ENCODE data around the gene FLOT1. TPM values are rescaled to one million over a fixed set of nuclear protein-coding genes. Genes with fewer than 3 reads are reported as not detected.

The FLOT1 gene
- total and polyA plus RNA-seq, 2 of the 13 experiments (the other 11 are each of a cell fraction or from before 2014, with no cell fraction given), result 82.3 to 130 TPM

DNA sequence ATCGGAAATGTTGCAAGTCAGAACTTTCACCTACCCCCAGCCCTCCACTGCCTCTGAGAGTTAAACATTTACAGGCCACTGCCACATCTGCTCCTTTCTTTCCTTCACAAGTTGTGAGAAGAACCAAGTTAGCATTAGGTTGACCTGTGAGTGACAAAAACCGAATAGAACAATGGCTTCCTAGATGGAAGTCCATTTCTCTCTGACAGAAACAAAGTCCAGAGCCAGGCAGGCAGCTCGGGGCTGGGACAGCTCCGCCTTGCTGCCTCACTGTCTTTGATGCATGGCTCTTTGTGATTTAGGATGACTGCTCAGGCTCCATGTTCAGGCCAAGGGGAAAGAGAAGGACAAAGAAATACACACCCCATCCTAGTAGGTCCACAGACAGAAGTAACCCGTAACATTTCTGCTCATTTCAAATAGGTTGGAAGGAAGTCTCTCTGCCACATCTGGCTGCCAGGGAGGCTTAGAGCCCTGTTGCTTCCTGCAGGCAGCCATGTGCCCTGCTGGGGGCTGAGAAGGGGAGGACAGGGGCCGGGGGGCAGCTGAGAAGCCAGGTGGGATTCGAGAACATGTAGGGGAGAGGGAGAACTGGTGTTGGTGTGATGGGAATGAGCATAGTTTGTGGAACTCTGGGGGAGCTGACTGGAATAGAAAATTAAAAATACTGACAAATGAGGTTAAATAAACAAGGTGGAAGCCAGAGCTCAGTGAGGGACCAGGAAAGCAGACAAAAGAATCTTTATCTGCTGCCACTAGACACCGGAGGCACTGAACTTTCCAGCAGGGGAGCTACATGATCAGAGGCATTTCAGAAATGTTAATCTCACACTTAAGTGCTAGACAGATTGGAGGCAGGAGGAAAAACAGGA is 21.4 kb upstream of the FLOT1 start (continued):
- TF ChIP-seq ZNF512B (CRISPR knock-in tag; IDR thresholded peaks at IDR 0.05; ENCODE audit: borderline replicate concordance) (no peak), CEBPZ (IDR thresholded peaks at IDR 0.05; ENCODE audit: low read length) (no peak), ZNF562 (CRISPR knock-in tag; IDR thresholded peaks at IDR 0.05; ENCODE audit: borderline replicate concordance) (no peak), PHF21A (CRISPR knock-in tag; IDR thresholded peaks at IDR 0.05) (peak; percentile 88), ZSCAN20 (CRISPR knock-in tag; IDR thresholded peaks at IDR 0.05; ENCODE audit: borderline replicate concordance) (no peak), HIVEP1 (CRISPR knock-in tag; IDR thresholded peaks at IDR 0.05) (0 out of 2 replicates have a peak, but pooled peaks have one; percentile 62), ZNF672 (CRISPR knock-in tag; IDR thresholded peaks at IDR 0.05) (no peak), THAP11 (CRISPR knock-in tag; IDR thresholded peaks at IDR 0.05) (peak; percentile 76), ZSCAN22 (CRISPR knock-in tag; IDR thresholded peaks at IDR 0.05) (no peak), STAT5B (CRISPR knock-in tag; IDR thresholded peaks at IDR 0.05) (no peak), CCDC6 (CRISPR knock-in tag; IDR thresholded peaks at IDR 0.05) (0 out of 2 replicates have a peak, but pooled peaks have one; percentile 41), ZMYM3 (CRISPR knock-in tag; IDR thresholded peaks at IDR 0.05) (peak; percentile 31; the same call in 1 of the 2 replicates), SMAD1 (CRISPR knock-in tag; IDR thresholded peaks at IDR 0.05; ENCODE audit: borderline replicate concordance, low read depth) (0 out of 2 replicates have a peak, but pooled peaks have one; percentile 66), NR2F1 (CRISPR knock-in tag; IDR thresholded peaks at IDR 0.05) (peak in 1 of 2 experiments; percentile 32; a peak in 2 of 4 replicates), ZNF460 (CRISPR knock-in tag; IDR thresholded peaks at IDR 0.05; ENCODE audit: borderline replicate concordance) (no peak), E2F1 (CRISPR knock-in tag; IDR thresholded peaks at IDR 0.05) (no peak), RBM22 (optimal IDR thresholded peaks at IDR 0.05; ENCODE audit: low read length) (no peak), HOXA3 (CRISPR knock-in tag; IDR thresholded peaks at IDR 0.05) (peak; percentile 84), AHR (CRISPR knock-in tag; IDR thresholded peaks at IDR 0.05) (peak; percentile 45; the same call in 1 of the 2 replicates)
- TF ChIP-seq, protein P1, sequence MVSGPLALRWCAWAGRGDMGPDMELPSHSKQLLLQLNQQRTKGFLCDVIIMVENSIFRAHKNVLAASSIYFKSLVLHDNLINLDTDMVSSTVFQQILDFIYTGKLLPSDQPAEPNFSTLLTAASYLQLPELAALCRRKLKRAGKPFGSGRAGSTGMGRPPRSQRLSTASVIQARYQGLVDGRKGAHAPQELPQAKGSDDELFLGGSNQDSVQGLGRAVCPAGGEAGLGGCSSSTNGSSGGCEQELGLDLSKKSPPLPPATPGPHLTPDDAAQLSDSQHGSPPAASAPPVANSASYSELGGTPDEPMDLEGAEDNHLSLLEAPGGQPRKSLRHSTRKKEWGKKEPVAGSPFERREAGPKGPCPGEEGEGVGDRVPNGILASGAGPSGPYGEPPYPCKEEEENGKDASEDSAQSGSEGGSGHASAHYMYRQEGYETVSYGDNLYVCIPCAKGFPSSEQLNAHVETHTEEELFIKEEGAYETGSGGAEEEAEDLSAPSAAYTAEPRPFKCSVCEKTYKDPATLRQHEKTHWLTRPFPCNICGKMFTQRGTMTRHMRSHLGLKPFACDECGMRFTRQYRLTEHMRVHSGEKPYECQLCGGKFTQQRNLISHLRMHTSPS (CRISPR knock-in tag; IDR thresholded peaks at IDR 0.05; ENCODE audit: low read depth), result 0 out of 2 replicates have a peak, but pooled peaks have one; percentile 43
